Loucy (cell line): Measurements from ENCODE around the gene PTPRN2.

Experiments used
- CTCF ChIP-seq: fragments of 200-600 bp; sonication (generic); conservative IDR thresholded peaks from 2 replicates; pipeline ENCODE4 v1.5.1; 2014; ENCODE audit warnings: mild to moderate bottlenecking, antibody characterized with exemption, low read length
- EZH2phosphoT487 ChIP-seq: fragments of 200-600 bp; IDR thresholded peaks from 2 replicates; pipeline ENCODE4 v1.6.1; 2018; ENCODE audit warnings: antibody characterized with exemption, mild to moderate bottlenecking, moderate library complexity, borderline replicate concordance

- TF ChIP-seq EZH2phosphoT487 (no peak), CTCF (no peak)
These were observed 582.1 kb downstream of the PTPRN2 start for GRCh38 chr7:158005531-158005930.
